GM21526 (cell line): Measurements from ENCODE around the gene NPTN.
"Not testable (repeated sequence)": the region's sequence is repeated elsewhere in the genome, so short reads cannot be mapped to it uniquely, and the experiment has no call there.

ENCODE experiments used
- ATAC-seq: cut with Tn5 transposase; IDR thresholded peaks from one replicate; pipeline ENCODE4 v1.9.1; 2021; ENCODE audit warnings: moderate library complexity; ENCODE audit not compliant: unreplicated experiment, low FRiP score

Gene NPTN

GRCh38 chr15:73602446-73602843, 30.7 kb downstream of the NPTN start:
- no peak for ATAC-seq

- ATAC-seq: no peak
Observed at GRCh38 chr15:73601451-73602445, 31.4 kb downstream of the NPTN start.

- no peak for ATAC-seq
Observed at GRCh38 chr15:73600413-73601335, 32.5 kb downstream of the NPTN start.

DNA sequence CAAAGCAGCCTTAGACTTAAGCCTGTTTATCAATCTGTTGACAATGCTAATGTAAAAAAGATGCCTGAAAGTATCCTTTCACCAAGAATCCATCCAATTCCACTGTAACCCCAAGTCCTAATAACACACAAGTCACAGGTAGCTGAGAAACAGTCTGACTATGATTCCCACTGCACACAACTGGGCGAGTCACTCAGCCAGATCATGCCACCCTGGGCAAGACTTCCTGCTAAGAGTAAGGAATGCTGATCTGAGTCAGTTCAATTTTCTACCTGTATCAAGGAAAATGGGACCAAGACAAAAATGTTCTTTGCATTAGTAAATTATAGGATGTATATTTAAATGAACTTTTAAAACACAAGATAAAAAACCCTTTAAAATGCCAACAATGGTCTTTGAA, 33.3 kb downstream of the NPTN start:
- ATAC-seq: no peak

DNA sequence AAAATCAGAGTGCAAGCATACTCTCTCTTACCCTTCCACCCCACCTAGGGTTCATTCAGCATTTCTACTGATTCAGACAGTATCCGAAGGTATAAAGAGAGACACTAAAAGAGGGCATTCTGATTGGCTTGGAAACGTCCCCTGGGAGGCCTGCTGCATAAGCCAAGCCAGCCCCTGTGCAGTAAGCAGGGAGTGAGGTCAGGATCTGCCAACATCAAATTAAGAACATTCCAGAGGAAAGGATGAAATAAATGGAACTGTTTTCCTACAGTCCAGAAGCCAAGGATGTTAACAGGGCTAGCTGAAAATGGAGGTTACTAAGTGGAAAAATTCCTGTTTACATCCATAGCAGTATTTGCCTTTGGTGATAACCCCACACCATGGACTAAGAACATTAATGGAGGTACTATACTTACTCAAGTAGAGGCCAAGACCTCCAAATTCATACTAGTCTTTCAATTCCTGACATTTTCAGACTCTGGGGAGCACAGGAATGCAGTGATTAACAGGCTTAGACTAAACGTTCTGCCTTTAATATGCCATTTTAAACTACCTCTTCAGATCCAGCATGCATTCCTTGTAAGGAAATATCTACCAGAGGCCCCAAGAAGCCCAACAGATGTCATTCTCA, 34.5 kb downstream of the NPTN start:
- ATAC-seq: no peak

GRCh38 chr15:73597036-73597638, 36.1 kb downstream of the NPTN start:
- no peak for ATAC-seq

- ATAC-seq: no peak
Observed at GRCh38 chr15:73596174-73596573, 37.0 kb downstream of the NPTN start.

DNA sequence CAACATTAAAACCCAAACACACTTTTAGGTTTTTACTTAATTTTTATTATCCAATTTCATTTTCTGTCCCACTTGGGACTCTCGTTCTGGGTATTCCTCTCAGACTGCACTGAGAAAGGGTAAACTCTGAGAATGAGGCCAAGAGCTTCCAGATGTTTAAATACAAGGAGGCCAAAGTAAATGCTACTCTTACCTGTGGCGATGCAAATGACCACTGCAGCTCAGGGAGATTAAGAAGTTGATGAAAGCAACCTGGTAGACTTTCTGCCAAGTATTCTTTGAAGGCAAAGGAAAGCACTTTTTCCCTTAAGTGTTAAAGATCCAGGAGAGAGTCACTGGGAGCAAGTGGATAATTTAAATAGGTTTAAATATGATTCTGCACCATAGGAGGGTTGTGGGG, 39.1 kb downstream of the NPTN start:
- ATAC-seq: no peak

DNA sequence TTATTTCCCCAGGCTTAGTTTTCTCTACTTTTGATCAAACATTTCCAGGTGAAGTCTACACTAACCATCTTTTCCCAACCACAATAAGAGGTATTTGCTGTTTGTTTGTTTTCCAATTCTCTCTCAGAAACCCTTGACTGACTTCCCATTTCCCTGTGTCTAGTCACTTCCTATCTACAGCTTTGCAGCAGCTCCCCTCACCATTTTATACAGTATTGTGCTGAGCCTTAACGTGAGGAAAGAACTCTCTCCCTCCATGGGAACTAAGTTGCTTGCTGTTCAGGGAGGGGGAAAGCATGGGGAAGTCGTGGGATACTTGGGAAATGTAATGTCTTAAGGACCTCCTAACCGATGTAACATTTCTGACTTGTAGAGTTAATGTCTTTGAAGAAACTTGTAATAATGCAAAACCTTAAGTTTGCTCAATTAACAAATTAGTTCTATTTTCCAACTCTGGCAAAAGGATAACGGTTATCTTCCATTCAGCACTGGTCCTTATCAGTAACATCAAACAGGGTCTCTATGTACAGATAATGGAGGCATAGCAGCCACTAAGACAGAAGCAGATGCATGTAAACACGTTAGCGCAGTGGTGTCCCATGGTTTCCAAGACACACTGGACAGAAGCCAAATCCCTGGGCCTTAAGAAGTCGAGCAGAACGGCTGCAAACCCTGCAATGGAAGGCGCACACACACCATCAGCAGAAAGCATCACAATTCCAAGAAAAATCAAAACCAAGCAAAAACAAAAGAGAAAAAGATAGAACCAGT, 39.7 kb downstream of the NPTN start:
- ATAC-seq: no peak

GRCh38 chr15:73590263-73590662, 42.9 kb downstream of the NPTN start:
- no peak for ATAC-seq

DNA sequence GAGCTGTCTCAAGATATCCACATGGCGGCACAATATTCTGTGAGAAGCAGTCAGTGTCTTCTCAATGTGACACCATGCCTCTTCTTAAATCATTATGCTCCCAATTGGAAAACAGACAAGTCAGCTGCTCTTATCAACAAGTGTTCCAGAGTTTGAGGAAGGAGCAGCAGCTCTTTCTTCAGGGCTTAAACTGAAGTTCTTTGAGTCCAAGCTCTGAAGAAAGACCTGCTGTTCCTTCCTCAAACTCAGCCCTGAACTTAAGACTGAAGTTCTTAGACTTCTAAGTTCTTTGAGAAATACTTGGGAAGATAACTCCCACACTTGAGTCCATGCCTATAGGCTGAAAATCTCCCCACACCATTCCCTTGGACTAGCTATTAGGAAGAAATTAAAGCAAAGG, 43.4 kb downstream of the NPTN start:
- ATAC-seq: no peak

DNA sequence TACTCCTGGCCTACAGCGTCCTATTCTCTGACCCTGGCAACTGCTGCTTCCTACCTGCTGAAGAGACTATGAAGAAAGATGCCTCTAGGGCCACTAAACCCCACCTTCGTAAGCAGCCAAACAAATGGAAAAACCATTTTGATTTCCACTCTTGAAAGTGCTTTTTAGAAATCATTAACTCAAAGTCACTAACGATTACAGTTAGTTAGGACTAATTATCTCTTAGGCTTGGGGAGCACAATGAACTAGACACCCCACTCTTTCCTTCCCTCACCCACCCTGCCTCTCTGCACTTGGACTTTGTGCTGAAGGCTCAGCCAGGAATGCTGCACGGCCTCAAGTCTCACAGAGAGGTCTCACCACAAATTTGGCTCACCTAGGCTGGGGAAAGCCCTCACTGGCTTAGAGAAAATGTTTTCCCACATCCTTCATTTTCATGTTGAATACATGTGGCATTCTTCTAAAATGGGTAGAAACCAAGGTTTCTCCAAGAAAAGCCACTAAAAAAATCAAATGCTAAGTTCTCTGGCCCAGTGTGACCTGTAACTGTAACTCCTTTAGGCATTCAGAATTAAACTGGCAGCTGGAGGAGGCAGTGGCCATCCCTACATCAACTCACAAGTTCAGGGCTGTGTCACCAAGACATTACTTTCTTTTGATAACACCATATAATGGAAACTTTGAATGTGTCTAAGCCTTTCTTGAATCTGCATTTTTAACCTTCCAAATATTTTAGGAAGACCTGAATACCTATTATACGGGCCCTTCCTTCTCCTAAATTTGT, 47.1 kb downstream of the NPTN start:
- ATAC-seq: no peak

GRCh38 chr15:73584699-73585420, 48.3 kb downstream of the NPTN start:
- ATAC-seq: no peak

- ATAC-seq: no peak
Observed at GRCh38 chr15:73583544-73583943, 49.6 kb downstream of the NPTN start.

- ATAC-seq: no peak
Observed at GRCh38 chr15:73582851-73583379, 50.3 kb downstream of the NPTN start.

DNA sequence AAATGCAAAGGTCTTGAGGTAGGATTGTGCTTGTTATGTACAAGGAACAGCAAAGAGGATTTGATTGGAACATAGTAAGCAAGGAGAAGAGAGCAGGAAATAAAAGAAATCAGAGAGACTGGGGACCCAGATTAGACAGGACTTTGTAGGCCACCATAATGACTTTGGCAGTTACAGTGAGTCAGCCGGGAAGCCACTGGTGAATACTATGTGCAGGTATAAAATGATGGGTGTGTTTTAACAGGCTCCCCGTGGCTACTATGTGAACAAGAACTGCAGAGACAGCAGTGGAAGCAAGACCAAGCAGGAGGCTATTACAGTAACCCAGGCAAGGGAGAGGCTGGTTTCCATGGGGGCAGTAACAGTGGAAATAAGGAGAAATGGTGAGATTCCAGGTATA, 55.2 kb downstream of the NPTN start:
- no peak for ATAC-seq

DNA sequence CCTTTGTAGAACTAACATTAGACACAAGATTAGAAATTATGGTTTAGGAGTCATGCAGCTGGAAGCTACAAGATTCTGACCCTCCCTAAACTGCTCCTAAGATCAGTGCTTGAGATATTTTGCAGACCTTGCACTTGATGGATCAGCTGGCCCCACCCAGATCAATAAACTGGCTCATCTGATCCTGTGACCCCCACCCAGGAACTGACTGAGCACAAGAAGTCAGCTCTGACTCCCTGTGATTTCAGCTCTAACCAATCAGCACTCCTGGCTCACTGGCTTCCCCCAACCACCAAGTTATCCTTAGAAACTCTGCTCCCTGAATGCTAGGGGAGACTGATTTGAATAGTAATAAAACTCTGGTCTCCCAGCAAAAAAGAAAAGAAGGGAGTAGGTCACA, 55.6 kb downstream of the NPTN start:
- ATAC-seq: not testable (repeated sequence)

GRCh38 chr15:73575636-73576247, 57.4 kb downstream of the NPTN start:
- ATAC-seq: no peak
